ENCODE data around the gene ETV7. TPM values are rescaled to one million over a fixed set of nuclear protein-coding genes. Genes with fewer than 3 reads are reported as not detected.

ETV7 gene
- polyA plus RNA-seq, 1 donor = not detected

GRCh38 chr6:36384095-36384494 is 3.4 kb downstream of the ETV7 start:
- DNase-seq = no peak

GRCh38 chr6:36383606-36384005 is 3.9 kb downstream of the ETV7 start:
- no peak for DNase-seq

- DNase-seq = no peak
Observed at GRCh38 chr6:36382976-36383375, 4.5 kb downstream of the ETV7 start.

DNA sequence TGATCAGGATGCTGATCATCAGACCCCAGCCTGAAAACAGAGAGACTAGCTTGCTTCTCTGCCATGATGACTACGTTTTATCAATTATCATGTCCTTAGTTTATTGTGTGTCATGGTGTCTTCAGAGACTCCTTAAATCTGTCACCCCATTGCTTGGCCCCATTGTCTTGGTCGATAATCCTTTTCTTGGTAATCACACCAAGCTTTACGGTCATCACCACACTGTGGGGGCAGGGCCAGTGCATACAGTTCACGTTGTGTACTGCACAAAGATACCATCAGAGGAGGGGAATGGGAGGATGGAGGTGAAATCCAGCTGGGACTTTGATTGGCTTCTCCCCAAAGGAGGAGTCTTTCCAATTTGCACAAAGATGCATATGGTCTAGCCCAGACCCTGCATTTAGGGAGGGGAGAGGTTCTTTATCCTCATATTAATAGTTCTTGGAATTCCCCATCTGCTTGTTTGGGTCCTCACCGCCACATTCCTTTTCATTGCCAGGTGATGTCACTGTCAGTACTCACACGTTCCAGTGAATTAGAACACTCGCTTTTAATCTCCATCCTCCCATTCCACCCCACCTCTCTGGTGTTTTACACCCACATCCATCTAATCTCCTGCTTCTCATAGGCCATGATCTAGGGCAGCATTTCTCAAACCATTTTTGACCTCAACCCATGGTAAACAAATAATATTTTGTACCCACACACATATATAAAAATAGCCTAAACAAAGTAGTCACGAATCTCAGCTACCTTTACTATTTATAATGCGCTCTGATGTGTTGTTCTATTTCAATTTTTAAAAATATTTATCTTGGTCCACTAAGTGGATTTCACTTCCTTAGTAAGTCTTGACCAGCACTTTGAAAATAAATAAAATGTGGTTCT is 5.7 kb downstream of the ETV7 start:
- no peak for DNase-seq

DNA sequence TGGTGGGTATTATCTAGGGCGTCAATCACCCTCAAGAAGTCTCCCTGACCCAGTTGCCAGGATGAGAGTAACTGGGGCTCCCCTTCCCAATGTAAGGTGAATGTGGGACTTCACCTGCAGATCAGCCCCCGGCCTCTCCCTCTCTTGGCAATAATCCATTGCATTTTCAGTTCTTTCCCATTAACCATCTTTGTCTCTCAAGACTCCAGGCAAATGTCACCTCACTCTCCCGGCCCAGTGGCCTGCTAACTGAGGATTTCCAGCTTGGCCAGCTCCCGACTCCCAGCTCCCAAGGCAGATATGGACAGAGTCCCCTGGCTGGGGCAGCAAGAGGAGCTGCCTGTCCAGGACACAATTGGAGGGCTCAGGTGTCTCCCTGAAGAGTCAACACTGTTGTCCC is 7.3 kb downstream of the ETV7 start:
- no peak for DNase-seq

DNA sequence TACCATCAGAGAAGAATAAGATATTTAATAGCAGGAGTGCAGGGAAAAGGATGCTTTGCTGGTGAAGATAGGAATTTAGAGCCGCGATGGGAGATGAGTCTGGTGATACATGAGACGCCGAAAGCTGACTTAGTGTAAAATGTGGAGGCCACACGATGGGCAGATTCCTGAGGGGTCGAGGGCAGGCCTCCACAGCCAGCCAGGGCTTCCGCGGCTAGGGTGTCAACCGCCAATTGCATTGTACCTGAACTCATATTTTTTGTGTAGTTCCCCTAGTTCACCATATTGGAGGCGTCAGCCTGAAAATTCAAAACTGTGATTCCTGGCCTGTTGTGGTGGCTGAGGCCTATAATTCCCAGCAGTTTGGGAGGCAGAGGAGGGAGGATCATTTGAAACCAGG is 8.5 kb downstream of the ETV7 start:
- DNase-seq = no peak

GRCh38 chr6:36378243-36378920 is 9.1 kb downstream of the ETV7 start:
- no peak for DNase-seq

- no peak for DNase-seq
Observed at GRCh38 chr6:36377594-36377993, 9.9 kb downstream of the ETV7 start.

GRCh38 chr6:36376742-36377141 is 10.7 kb downstream of the ETV7 start:
- DNase-seq = no peak

GRCh38 chr6:36376183-36376582 is 11.3 kb downstream of the ETV7 start:
- DNase-seq = no peak

DNA sequence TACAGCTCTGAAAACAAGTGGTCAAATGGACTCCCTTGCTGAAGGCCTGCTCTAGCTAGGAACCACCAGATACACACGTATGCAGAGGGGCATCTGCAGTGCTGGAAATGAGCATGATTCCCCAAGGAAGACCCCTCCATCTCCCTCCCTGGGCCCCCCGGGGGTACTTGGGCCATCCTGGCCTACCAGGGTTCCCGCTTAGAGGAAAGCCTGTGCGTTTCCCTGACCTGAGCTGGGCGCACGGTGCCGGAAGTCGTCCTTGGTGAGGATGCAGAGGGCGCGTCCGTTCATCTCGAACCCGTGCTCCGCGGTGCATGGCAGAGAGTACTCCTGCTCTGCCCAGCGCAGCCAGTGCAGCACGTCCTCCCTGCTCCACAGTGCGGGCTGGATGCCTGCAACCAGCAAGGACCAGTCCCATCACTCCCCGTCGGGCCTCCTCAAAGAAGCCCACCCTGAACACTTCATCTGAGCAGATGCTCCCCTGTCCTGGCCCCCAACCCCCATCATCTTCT is 11.8 kb downstream of the ETV7 start:
- no peak for DNase-seq

DNA sequence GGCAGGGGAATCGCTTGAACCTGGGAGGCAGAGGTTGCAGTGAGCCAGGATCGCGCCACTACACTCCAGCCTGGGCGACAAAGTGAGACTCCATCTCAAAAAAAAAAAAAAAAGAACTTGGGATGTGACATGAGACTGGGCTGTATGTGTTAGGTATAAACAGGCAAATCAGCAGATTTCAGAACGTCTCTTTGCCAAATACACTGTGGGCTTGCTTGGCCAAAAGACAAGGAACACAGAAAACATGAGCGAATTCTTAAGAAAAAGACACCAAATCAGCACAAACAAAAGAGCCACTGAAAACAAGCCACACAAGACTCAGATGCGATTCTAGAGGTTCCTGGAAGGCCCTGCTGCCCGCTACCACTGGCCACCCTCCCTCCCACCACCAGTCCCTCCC is 12.5 kb downstream of the ETV7 start:
- no peak for DNase-seq

DNA sequence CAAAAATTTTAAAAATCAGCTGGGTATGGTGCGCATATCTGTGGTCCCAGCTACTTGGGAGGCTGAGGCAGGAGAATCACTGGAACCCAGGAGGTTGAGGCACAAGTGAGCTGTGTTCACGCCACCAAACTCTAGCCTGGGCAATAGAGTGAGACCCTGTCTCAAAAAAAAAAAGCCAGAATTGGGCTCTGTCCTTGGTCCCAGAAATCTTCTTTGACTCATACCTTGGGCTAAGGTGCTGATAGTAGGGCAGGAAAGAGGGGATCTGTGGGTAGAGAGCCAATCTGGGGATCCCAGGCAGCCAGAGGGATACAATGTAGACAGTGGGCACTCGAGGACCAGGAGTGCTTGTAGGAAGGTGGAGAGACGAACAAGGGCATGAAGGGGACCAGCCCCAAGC is 13.3 kb downstream of the ETV7 start:
- no peak for DNase-seq

- DNase-seq = no peak
Observed at GRCh38 chr6:36373368-36374019, 14.0 kb downstream of the ETV7 start.

DNA sequence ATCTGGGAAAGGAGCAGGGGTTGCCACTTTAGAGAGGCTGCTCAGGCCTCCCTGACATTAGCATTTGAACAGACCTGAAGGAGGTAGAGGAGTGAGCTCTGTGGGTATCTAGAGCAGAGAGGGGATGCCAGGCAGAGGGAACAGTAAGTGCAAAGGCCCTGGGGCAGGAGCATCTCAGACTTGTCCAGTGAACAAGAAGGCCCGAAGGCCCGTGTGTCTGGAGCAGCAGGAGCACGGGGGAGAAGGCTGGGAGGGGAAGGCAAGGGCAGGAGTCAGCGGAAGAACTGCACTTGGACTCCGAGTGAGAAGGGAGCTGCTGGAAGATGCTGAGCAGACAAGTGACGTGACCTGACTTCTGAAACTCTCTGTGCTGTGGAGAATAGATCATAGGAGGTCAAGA is 15.4 kb downstream of the ETV7 start:
- DNase-seq = no peak

- DNase-seq = no peak
Observed at GRCh38 chr6:36371211-36371610, 16.3 kb downstream of the ETV7 start.

DNA sequence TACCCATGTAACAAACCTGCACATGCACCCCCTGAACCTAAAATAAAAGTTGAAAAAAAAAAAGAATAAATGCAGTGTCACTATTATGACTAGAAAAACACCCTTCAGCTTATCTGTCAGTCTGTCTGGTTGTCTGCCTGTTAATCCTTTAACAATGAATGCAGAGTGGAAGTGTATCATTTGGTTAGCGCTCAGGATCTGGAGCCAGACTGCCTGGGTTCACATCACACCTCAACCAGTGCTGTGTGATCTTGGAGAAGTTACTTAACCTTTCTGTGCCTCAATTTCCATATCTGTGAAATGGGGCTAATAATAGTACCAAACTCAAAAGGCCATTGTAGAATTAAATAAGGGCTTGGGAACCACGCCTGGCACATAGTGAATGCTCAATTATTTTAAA is 16.8 kb downstream of the ETV7 start:
- no peak for DNase-seq

DNA sequence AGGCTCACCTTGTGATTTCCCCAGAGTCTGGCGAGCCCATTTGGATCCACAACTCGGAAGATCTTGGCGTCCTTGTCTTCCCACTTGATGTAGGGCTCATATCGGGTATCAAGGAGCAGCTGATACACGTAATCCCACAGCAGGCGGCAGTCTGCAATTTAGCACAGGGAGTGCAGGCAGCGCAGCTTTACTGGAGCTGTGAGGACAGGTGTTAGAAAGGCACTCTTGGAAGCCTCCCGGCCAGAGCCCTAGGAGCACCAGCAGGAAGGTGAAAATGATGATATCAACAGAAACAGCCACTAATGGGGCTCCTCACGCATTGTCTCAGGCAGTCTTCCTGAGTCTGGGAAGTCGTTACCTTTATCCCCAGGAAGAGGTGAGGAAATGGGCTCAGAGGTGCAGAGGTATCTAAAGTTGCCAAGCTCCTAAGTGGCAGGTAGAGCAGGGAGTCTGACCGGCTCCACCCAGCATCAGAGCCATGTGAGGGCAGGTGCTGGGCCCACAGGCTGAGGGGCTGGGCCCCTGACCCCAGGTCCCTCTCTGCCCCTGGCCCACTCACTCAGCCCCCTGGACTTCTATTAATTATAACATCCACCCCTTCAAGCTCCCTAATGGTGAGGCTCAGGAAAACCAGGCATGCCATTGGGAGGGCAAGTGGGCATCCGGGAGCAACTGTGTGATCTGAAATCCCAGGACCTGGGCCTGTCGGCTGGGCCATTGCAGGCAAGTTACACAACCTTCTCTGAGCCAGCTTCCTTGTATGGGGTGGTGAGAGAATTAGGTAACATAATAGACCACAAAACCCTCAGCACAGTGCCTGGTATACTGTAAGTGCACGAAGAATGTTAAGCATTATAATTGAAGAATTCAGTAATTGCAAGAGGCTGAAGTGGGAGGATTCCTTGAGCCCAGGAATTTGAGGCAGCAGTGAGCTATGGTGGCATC is 18.3 kb downstream of the ETV7 start:
- DNase-seq = no peak

- no peak for DNase-seq
Observed at GRCh38 chr6:36368421-36368820, 19.0 kb downstream of the ETV7 start.

- no peak for DNase-seq
Observed at GRCh38 chr6:36367743-36368142, 19.7 kb downstream of the ETV7 start.

GRCh38 chr6:36364669-36365479 is 22.6 kb downstream of the ETV7 start:
- DNase-seq = no peak

Data from left kidney (tissue), 2 donors.